Cortex of kidney (tissue), 1 donor: ENCODE results near the gene SMCHD1.
"Not testable (repeated sequence)": the region's sequence is repeated elsewhere in the genome, so short reads cannot be mapped to it uniquely, and the experiment has no call there.

Experiments
- DNase-seq: peaks from one replicate; lab custom pipeline; 2025; lab: John Stamatoyannopoulos, UW

The SMCHD1 gene

GRCh38 chr18:2716394-2717326, 61.1 kb downstream of the SMCHD1 start:
- no peak for DNase-seq

GRCh38 chr18:2717407-2717806, 61.9 kb downstream of the SMCHD1 start:
- DNase-seq = no peak

- no peak for DNase-seq
Measured at GRCh38 chr18:2719040-2719439, 63.5 kb downstream of the SMCHD1 start.

GRCh38 chr18:2723207-2723606, 67.7 kb downstream of the SMCHD1 start:
- DNase-seq = no peak

- DNase-seq = no peak
Measured at GRCh38 chr18:2729757-2730156, 74.2 kb downstream of the SMCHD1 start.

GRCh38 chr18:2736823-2737222, 81.3 kb downstream of the SMCHD1 start:
- no peak for DNase-seq

GRCh38 chr18:2740082-2740481, 84.6 kb downstream of the SMCHD1 start:
- DNase-seq = not testable (repeated sequence)

- no peak for DNase-seq
Measured at GRCh38 chr18:2746274-2746673, 90.7 kb downstream of the SMCHD1 start.

GRCh38 chr18:2758309-2758708, 102.8 kb downstream of the SMCHD1 start:
- DNase-seq = no peak

GRCh38 chr18:2774669-2775068, 119.1 kb downstream of the SMCHD1 start:
- no peak for DNase-seq

- DNase-seq = no peak
Measured at GRCh38 chr18:2776601-2777000, 121.1 kb downstream of the SMCHD1 start.

- DNase-seq = no peak
Measured at GRCh38 chr18:2777241-2777640, 121.7 kb downstream of the SMCHD1 start.

GRCh38 chr18:2780750-2781149, 125.2 kb downstream of the SMCHD1 start:
- DNase-seq = no peak

- DNase-seq = no peak
Measured at GRCh38 chr18:2787225-2787624, 131.7 kb downstream of the SMCHD1 start.

- DNase-seq = no peak
Measured at GRCh38 chr18:2792395-2792794, 136.9 kb downstream of the SMCHD1 start.

GRCh38 chr18:2794159-2794558, 138.6 kb downstream of the SMCHD1 start:
- DNase-seq = no peak

- no peak for DNase-seq
Measured at GRCh38 chr18:2797951-2798350, 142.4 kb downstream of the SMCHD1 start.

GRCh38 chr18:2799369-2799768, 143.8 kb downstream of the SMCHD1 start:
- no peak for DNase-seq

GRCh38 chr18:2805970-2806943, 150.7 kb downstream of the SMCHD1 start:
- no peak for DNase-seq

GRCh38 chr18:2808640-2809039, 153.1 kb downstream of the SMCHD1 start:
- DNase-seq = not testable (repeated sequence)

GRCh38 chr18:2809666-2810183, 154.2 kb downstream of the SMCHD1 start:
- DNase-seq = not testable (repeated sequence)

- no peak for DNase-seq
Measured at GRCh38 chr18:2811416-2811815, 155.9 kb downstream of the SMCHD1 start.
